Activated T-cell treated with anti-CD3 and anti-CD28 coated beads for 4 hours (primary cell): ENCODE measurements around the gene IGSF9B.

Source experiments
- DNase-seq: peaks from one replicate; pipeline ENCODE4 v3.0.0-alpha.2; 2020

The IGSF9B gene

DNA sequence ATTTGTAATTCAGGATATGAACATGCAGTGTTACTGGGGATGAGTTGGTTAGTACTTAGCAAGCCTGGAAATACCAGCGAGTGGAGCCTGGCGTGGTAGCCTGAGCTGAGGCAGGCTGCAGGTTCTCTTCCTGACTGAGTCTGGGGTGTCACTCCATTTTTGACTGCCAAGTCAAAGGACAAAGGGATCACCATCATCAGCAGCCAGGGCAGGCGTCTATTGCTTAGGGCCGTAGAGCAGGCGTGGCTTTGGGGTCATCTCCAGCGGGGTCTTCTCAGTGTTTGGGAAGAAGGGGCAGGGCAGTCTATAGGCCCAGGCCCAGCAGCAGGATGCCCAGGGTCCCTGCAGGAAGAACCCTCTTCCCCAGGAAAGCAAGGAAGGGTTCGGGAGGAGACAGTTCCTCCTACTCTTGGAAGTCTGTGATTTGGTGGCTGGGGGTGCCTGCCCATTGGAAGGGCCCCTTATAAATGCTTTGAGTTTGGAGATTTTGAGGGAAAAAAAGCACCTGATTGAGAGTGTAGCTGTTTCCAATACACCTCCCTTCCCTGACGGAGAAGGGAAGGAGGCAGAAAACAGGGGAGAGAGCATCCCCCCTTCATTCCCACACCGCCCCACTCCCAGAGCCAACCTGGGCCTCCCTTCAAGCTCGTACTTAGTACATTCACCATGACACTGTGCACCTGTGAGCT lies 60.0 kb downstream of the IGSF9B start:
- DNase-seq = no peak

- no peak for DNase-seq
Measured at GRCh38 chr11:133896028-133896427, 60.7 kb downstream of the IGSF9B start.

GRCh38 chr11:133895551-133895950 lies 61.2 kb downstream of the IGSF9B start:
- DNase-seq = no peak

GRCh38 chr11:133895061-133895479 lies 61.7 kb downstream of the IGSF9B start:
- DNase-seq = no peak

GRCh38 chr11:133893381-133893780 lies 63.4 kb downstream of the IGSF9B start:
- no peak for DNase-seq

- no peak for DNase-seq
Measured at GRCh38 chr11:133892584-133893380, 64.0 kb downstream of the IGSF9B start.

DNA sequence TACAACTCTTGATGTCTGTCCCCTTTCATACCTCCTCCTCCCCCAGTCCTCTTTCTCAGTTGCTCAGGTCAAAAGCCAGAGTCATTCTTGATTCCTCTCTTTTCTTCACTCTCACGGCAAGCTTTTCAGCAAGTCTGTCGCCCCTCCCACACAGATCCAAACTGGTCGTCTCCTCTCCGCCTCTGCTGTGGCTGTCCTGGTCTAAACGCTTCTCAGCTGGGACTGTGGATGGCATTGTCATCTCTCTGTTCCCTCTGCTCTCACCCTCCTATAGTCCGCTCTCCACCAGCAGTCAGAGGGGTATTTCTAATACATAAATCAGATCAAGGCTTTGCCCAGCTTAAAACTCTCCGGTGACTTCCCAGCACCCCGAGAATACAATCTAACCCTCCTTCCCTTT lies 64.6 kb downstream of the IGSF9B start:
- DNase-seq = no peak

GRCh38 chr11:133889893-133890292 lies 66.9 kb downstream of the IGSF9B start:
- DNase-seq = no peak

GRCh38 chr11:133889188-133889587 lies 67.6 kb downstream of the IGSF9B start:
- DNase-seq = no peak

DNA sequence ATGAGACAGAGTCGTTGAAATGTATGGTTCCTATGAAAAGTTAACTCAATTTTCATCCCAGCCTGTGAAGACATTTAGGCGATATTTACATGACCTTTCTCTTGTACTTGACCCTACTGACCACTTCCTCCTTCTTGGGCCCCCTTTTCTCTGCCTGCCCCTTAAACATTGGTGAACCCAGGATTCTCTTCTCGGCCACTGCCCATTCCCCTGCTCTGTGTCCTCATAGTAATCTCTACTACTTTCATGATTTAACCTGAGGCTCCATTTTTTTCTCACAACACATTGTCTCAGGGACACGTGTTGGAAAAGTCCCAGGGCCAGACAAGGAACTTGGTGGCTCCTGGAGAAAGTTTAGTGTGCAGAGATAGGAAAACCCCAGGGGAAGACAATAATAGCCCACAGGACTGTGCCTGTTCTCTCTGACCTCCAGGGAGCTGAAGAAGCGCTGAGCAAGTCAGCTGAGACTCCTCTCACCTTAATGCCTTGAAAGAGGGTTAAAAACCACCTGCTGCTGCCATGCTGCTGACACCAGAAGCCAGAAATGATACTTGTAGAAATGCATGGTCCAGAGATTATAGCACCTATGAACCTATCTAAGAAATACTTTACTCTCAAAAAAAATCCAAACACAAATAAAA lies 69.0 kb downstream of the IGSF9B start:
- no peak for DNase-seq

DNA sequence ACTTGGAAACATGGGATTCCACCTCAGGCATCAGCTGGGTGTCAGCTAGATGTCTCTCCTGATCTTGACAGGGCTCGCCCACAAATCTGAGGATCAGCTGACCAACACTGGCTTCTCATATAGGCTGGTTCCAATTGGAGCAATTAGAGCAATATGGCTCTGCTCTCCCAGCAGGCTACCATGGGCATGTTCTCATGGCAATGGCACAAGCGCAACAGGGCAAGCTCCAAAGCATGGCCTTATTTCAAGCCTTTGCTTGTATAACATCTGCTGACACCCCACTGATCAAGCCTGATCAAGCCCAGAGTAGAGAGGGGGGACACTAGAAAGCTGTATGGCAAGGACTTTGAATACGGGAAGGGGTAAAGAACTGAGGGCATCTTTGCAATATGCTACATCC lies 70.7 kb downstream of the IGSF9B start:
- no peak for DNase-seq

- no peak for DNase-seq
Measured at GRCh38 chr11:133872160-133872559, 84.6 kb downstream of the IGSF9B start.

DNA sequence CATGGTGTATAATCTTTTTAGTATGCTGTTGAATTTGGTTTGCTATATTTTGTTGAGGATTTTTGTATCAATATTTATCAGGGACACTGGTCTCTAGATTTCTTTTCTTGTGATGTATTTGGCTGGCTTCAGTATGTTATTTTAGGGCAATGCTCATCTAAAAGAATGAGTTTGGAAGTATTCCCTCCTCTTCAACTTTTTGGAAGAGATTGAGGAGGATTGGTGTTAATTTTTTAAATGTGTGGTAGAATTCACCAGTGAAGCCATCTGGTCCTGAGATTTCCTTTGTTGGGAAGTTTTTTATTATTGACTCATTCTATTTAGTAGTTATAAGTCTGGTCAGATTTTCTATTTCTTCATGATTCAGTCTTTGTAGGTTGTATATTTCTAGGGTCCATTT lies 89.3 kb downstream of the IGSF9B start:
- no peak for DNase-seq

DNA sequence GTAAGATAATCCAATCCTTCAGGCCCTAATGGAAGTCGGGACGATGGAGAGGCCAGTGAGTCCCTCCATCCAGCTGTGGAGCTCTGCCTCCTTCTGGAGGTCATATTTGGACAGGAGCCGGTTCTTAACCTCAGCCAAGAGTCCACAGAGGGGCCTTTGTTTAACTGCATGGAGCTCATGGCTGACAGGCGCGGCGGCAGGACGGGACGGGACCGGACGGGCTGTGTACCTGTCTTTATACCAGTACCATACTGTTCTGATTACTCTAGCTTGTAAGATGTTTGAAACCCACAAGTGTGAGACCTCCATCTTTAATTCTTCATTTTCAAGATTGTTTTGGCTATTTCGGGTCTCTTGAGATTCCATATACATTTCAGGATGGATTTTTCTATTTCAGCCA lies 91.3 kb downstream of the IGSF9B start:
- no peak for DNase-seq

- no peak for DNase-seq
Measured at GRCh38 chr11:133864756-133865155, 92.0 kb downstream of the IGSF9B start.

DNA sequence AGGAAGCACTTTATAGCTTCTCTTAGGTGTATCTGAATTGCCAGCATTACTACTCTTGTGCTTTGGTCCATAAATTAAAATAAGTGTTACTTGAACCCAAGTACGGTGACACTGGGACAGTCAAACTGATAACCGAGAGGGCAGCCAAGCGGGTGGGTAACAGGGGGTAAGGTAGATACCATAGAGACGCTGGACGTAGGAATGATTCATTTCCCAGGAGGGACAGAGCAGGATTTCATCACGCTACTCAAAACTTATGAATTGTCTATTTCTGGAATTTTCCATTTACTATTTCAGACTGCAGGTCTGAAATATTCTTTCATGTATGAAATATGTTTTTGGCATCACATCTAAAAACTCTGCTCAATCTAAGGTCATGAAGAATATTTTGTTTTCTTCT lies 96.6 kb downstream of the IGSF9B start:
- DNase-seq = no peak
